Measurements from ENCODE around the gene CREBZF. TPM values are rescaled to one million over a fixed set of nuclear protein-coding genes. Genes with fewer than 3 reads are reported as not detected.

The CREBZF gene
- total and polyA plus RNA-seq, 9 of the 15 experiments (the other 6 are each of a cell fraction or from before 2014, with no cell fraction given): 7.2 to 70.2 (median 40.5) TPM

- TF ChIP-seq REST (IDR thresholded peaks at IDR 0.05; ENCODE audit: borderline replicate concordance): no peak
- no peak for TF ChIP-seq REST (CRISPR knock-in tag; IDR thresholded peaks at IDR 0.05; ENCODE audit: low read depth)
- no peak for TF ChIP-seq ZNF143 (CRISPR knock-in tag; IDR thresholded peaks at IDR 0.05)
- TF ChIP-seq PKNOX1 (IDR thresholded peaks at IDR 0.05): no peak
- TF ChIP-seq KDM5B (IDR thresholded peaks at IDR 0.05; ENCODE audit: insufficient replicate concordance, low read depth, low read length): peak; percentile 55
- no peak for TF ChIP-seq ZNF778 (CRISPR knock-in tag; IDR thresholded peaks at IDR 0.05)
- no peak for TF ChIP-seq ADNP (tag; IDR thresholded peaks at IDR 0.05)
- no peak for TF ChIP-seq ZNF121 (CRISPR knock-in tag; conservative IDR thresholded peaks at IDR 0.05)
- no peak for TF ChIP-seq ZNF518B (CRISPR knock-in tag; IDR thresholded peaks at IDR 0.05)
- peak; percentile 53 for TF ChIP-seq CTBP1 (IDR thresholded peaks at IDR 0.05; ENCODE audit: borderline replicate concordance)
- TF ChIP-seq FOXP4 (CRISPR knock-in tag; IDR thresholded peaks at IDR 0.05; ENCODE audit: borderline replicate concordance): peak; percentile 85
- TF ChIP-seq ZFP30 (CRISPR knock-in tag; IDR thresholded peaks at IDR 0.05; ENCODE audit: borderline replicate concordance): no peak
These were observed 945 bp downstream of the CREBZF start (continued) for GRCh38 chr11:85663753-85664614.

Data from K562 (cell line).